OCI-LY7 (cell line): ENCODE results near the gene IL37. TPM values are rescaled to one million over a fixed set of nuclear protein-coding genes. Genes with fewer than 3 reads are reported as not detected.
"Not testable (repeated sequence)": the region's sequence is repeated elsewhere in the genome, so short reads cannot be mapped to it uniquely, and the experiment has no call there.

ENCODE experiments used
- BruUV-seq: library from RNA; stranded (reverse); fragments of 400-500 nt; replicated peaks from 2 replicates; lab custom pipeline; 2021; lab: Mats Ljungman, UMichigan
- CTCF ChIA-PET: fragments of 300-600 bp; sonication (Branson Sonifier 250); formaldehyde crosslinking; loops from one replicate; lab custom pipeline; 2022; ENCODE audit warnings: antibody characterized with exemption; ENCODE audit not compliant: unreplicated experiment; lab: Charles Lee
- POLR2A ChIA-PET: fragments of 300-600 bp; sonication (Branson Sonifier 250); formaldehyde crosslinking; loops from one replicate; lab custom pipeline; 2022; ENCODE audit warnings: antibody characterized with exemption; lab: Charles Lee
- DNase-seq: peaks from one replicate; pipeline ENCODE4 v3.0.0-alpha.2; 2015; ENCODE audit warnings: low spot score
- H2AFZ ChIP-seq: fragments of 200-600 bp; sonication (generic), shearing (Covaris generic); 2 replicates; pipeline ENCODE4 v1.6.1; 2014; ENCODE audit warnings: mild to moderate bottlenecking, antibody characterized with exemption, low read length, moderate library complexity
- H3K27ac ChIP-seq: fragments of 200-600 bp; sonication (generic); 2 replicates; pipeline ENCODE4 v1.5.1; 2014; ENCODE audit warnings: mixed run types, low read depth, mild to moderate bottlenecking, moderate library complexity, low read length, inconsistent platforms; ENCODE audit not compliant: poor library complexity, severe bottlenecking
- H3K36me3 ChIP-seq: fragments of 200-600 bp; sonication (generic); 2 replicates; pipeline ENCODE4 v1.6.1; 2014; ENCODE audit warnings: mild to moderate bottlenecking, antibody characterized with exemption, low read length, moderate library complexity, mixed read lengths; ENCODE audit not compliant: insufficient read depth
- H3K4me1 ChIP-seq: fragments of 200-600 bp; sonication (generic); 2 replicates; pipeline ENCODE4 v1.5.1; 2014; ENCODE audit warnings: mild to moderate bottlenecking, low read length; ENCODE audit not compliant: insufficient read depth, poor library complexity, severe bottlenecking
- H3K4me2 ChIP-seq: fragments of 200-600 bp; sonication (generic); 2 replicates; pipeline ENCODE4 v1.6.1; 2014; ENCODE audit warnings: mild to moderate bottlenecking, low read length
- H3K4me3 ChIP-seq: fragments of 200-600 bp; sonication (generic); 2 replicates; pipeline ENCODE4 v1.5.1; 2014; ENCODE audit warnings: mild to moderate bottlenecking, low read depth, low read length; ENCODE audit not compliant: poor library complexity, severe bottlenecking
- H3K79me2 ChIP-seq: fragments of 200-600 bp; sonication (generic); 2 replicates; pipeline ENCODE4 v1.6.1; 2016; ENCODE audit warnings: low read depth, mild to moderate bottlenecking, low read length, moderate library complexity, mixed read lengths; ENCODE audit not compliant: insufficient read depth
- H3K9me2 ChIP-seq: fragments of 200-600 bp; sonication (generic); 2 replicates; pipeline ENCODE4 v1.6.1; 2016; ENCODE audit warnings: mild to moderate bottlenecking, low read length, mixed read lengths; ENCODE audit not compliant: insufficient read depth
- H3K9me3 ChIP-seq: fragments of 200-600 bp; sonication (generic); 2 replicates; pipeline ENCODE4 v1.6.1; 2014; ENCODE audit warnings: mild to moderate bottlenecking, mixed run types, low read length, mixed read lengths
- H4K20me1 ChIP-seq: fragments of 200-600 bp; sonication (generic); 2 replicates; pipeline ENCODE4 v1.6.1; 2014; ENCODE audit warnings: mild to moderate bottlenecking, antibody characterized with exemption, low read length, moderate library complexity, mixed read lengths; ENCODE audit not compliant: insufficient read depth
- EZH2phosphoT487 ChIP-seq: fragments of 200-600 bp; sonication (generic); IDR thresholded peaks from 2 replicates; pipeline ENCODE4 v1.6.1; 2018; ENCODE audit warnings: low read depth, borderline replicate concordance, mild to moderate bottlenecking, mixed run types, antibody characterized with exemption, low read length, moderate library complexity, mixed read lengths
- intact Hi-C: fragments of 100-400 bp; cut with micrococcal nuclease; formaldehyde crosslinking; loops from one replicate; pipeline ENCODE4 v1.10.0; 2022; ENCODE audit not compliant: unreplicated experiment
- total RNA-seq, 2 experiments: library from RNA; depleted of rRNA in 1 of 2; stranded (reverse); fragments of >200 nt in 1 of 2; shearing (Covaris generic) in 1 of 2; gene quantifications; 2 replicates each; pipeline ENCODE4 v1.2.3, GENCODE V29; 2014 to 2022
- TF ChIP-seq, protein P1 (sequence below): fragments of 200-600 bp; sonication (generic); conservative IDR thresholded peaks from 2 replicates; pipeline ENCODE4 v1.5.1; 2014; ENCODE audit warnings: mild to moderate bottlenecking, antibody characterized with exemption, low read length, moderate library complexity, mixed read lengths

The IL37 gene
- total RNA-seq, 2 experiments from 2014 or later = not detected

DNA sequence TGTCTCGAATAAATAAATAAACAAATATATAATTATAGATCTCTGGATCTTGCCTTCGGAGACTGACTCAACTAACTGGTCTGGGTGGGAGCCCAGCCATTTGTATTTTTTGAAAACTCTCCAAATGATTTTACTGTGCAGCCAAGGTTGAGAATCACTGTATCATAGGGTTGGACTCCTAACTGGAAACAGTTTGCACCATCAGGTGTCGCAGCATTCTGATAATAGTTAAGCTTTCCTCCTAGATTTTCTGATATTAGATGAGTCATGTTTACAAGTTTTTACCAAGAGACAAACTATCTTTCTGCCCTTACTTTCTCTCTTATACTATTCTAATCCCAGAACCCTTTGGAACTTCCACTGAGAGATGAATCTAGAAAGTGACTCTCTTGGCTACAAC is 16.8 kb downstream of the IL37 start:
- H4K20me1 ChIP-seq = no peaks in the 10 kb centered on the region
- H3K36me3 ChIP-seq = no peaks in the 10 kb centered on the region
- intact Hi-C loops = no loop called here
- BruUV-seq = no TSS peak
- no peak overlapping the region for H3K4me3 ChIP-seq
- no peaks in the 10 kb centered on the region for H3K9me3 ChIP-seq
- H2AFZ ChIP-seq = no peak overlapping the region
- DNase-seq = no peak
- H3K4me1 ChIP-seq = peaks cover 6% of the 10 kb centered on the region
- ChIA-PET CTCF (no interaction called here), POLR2A (no interaction called here)
- H3K27ac ChIP-seq = no peak overlapping the region
- no peaks in the 10 kb centered on the region for H3K9me2 ChIP-seq
- H3K4me2 ChIP-seq = no peak overlapping the region
- no peak for TF ChIP-seq EZH2phosphoT487
- TF ChIP-seq, protein P1, sequence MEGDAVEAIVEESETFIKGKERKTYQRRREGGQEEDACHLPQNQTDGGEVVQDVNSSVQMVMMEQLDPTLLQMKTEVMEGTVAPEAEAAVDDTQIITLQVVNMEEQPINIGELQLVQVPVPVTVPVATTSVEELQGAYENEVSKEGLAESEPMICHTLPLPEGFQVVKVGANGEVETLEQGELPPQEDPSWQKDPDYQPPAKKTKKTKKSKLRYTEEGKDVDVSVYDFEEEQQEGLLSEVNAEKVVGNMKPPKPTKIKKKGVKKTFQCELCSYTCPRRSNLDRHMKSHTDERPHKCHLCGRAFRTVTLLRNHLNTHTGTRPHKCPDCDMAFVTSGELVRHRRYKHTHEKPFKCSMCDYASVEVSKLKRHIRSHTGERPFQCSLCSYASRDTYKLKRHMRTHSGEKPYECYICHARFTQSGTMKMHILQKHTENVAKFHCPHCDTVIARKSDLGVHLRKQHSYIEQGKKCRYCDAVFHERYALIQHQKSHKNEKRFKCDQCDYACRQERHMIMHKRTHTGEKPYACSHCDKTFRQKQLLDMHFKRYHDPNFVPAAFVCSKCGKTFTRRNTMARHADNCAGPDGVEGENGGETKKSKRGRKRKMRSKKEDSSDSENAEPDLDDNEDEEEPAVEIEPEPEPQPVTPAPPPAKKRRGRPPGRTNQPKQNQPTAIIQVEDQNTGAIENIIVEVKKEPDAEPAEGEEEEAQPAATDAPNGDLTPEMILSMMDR = no peak
- H3K79me2 ChIP-seq = no peaks in the 10 kb centered on the region

DNA sequence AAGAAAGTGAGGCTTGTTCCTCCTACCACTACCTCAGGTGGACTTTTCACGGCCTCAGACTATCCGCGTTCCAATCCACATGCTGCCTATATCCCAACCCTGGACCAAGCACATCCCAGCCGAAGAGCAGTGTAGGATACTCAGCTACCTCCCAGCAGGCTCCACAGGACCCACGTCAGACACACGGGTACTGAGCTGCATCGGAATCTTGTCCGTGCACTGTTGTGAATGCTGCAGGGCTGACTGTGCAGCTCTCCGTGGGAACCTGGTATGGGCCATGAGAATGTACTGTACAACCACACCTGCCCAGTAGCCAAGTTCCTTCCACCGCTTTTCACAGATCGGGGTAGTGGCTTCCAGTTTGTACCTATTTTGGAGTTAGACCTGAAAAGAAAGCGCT is 22.3 kb downstream of the IL37 start:
- no peak for TF ChIP-seq EZH2phosphoT487
- TF ChIP-seq, protein P1 = no peak
- Histone ChIP-seq H3K9me2 (no peaks in the 10 kb centered on the region), H3K4me3 (no peak overlapping the region), H3K36me3 (no peaks in the 10 kb centered on the region), H3K9me3 (no peaks in the 10 kb centered on the region), H3K4me2 (no peak overlapping the region), H3K27ac (no peak overlapping the region), H3K4me1 (peaks cover 6% of the 10 kb centered on the region), H4K20me1 (no peaks in the 10 kb centered on the region), H2AFZ (no peak overlapping the region), H3K79me2 (no peaks in the 10 kb centered on the region)
- intact Hi-C loops = no loop called here
- ChIA-PET POLR2A (no interaction called here), CTCF (no interaction called here)
- DNase-seq = no peak
- no TSS peak for BruUV-seq

DNA sequence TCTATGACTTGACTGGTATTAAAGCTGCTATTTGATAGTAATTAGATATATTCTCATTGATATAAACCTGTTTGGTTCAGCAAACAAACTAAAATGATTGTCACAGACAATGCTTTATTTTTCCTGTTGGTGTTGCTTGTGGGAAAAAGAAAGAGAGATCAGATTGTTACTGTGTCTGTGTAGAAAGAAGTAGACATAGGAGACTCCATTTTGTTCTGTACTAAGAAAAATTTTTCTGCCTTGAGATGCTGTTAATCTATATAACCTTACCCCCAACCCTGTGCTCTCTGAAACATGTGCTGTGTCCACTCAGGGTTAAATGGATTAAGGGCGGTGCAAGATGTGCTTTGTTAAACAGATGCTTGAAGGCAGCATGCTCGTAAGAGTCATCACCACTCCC is 23.2 kb downstream of the IL37 start:
- H3K4me3 ChIP-seq, H3K36me3 ChIP-seq, CTCF ChIA-PET, H2AFZ ChIP-seq, BruUV-seq, intact Hi-C loops, H3K4me1 ChIP-seq, H3K27ac ChIP-seq, H4K20me1 ChIP-seq, H3K9me3 ChIP-seq, POLR2A ChIA-PET, DNase-seq, H3K4me2 ChIP-seq, H3K79me2 ChIP-seq, H3K9me2 ChIP-seq: not testable (repeated sequence)
